Fibroblast of gingiva (primary cell): ENCODE measurements around the gene NBEAL2.
A peak's percentile ranks its signal among the peaks of the same experiment; 100 is the strongest.

Experiments
- DNase-seq: peaks from one replicate; pipeline ENCODE4 v3.0.0-alpha.2; 2011; ENCODE audit warnings: low read depth

NBEAL2 gene

GRCh38 chr3:47000922-47001730, 21.7 kb downstream of the NBEAL2 start:
- no peak for DNase-seq

GRCh38 chr3:47001731-47002170, 22.3 kb downstream of the NBEAL2 start:
- DNase-seq: no peak

- no peak for DNase-seq
Observed at GRCh38 chr3:47002171-47003055, 22.9 kb downstream of the NBEAL2 start.

- DNase-seq: no peak
Observed at GRCh38 chr3:47003056-47003410, 23.6 kb downstream of the NBEAL2 start.

GRCh38 chr3:47003461-47004368, 24.2 kb downstream of the NBEAL2 start:
- DNase-seq: no peak

- DNase-seq: no peak
Observed at GRCh38 chr3:47004369-47005211, 25.1 kb downstream of the NBEAL2 start.

GRCh38 chr3:47005212-47006144, 26.0 kb downstream of the NBEAL2 start:
- no peak for DNase-seq

- no peak for DNase-seq
Observed at GRCh38 chr3:47006145-47006651, 26.7 kb downstream of the NBEAL2 start.

GRCh38 chr3:47007001-47007400, 27.5 kb downstream of the NBEAL2 start:
- DNase-seq: no peak

- no peak for DNase-seq
Observed at GRCh38 chr3:47007482-47008233, 28.2 kb downstream of the NBEAL2 start.

GRCh38 chr3:47008234-47008796, 28.8 kb downstream of the NBEAL2 start:
- no peak for DNase-seq

- no peak for DNase-seq
Observed at GRCh38 chr3:47008851-47009224, 29.4 kb downstream of the NBEAL2 start.

GRCh38 chr3:47009225-47010110, 30.0 kb downstream of the NBEAL2 start:
- DNase-seq: peak; percentile 95

- no peak for DNase-seq
Observed at GRCh38 chr3:47010111-47010712, 30.7 kb downstream of the NBEAL2 start.

- no peak for DNase-seq
Observed at GRCh38 chr3:47010910-47011309, 31.4 kb downstream of the NBEAL2 start.

- no peak for DNase-seq
Observed at GRCh38 chr3:47011371-47011770, 31.9 kb downstream of the NBEAL2 start.
